IMR-90 (cell line): ENCODE measurements around the gene TWIST2. TPM values are rescaled to one million over a fixed set of nuclear protein-coding genes. Genes with fewer than 3 reads are reported as not detected.

Source experiments
- ATAC-seq: fragments of 200-7000 bp; cut with Tn5 transposase; 2 replicates; pipeline ENCODE4 v1.9.1; 2020; ENCODE audit warnings: low read depth, mild to moderate bottlenecking, moderate library complexity
- BruUV-seq: library from RNA; stranded (reverse); fragments of 400-500 nt; replicated peaks from 2 replicates; lab custom pipeline; 2021; lab: Mats Ljungman, UMichigan
- CTCF ChIA-PET: fragments of 300-600 bp; formaldehyde crosslinking; extraction: SDS; loops from one replicate; lab custom pipeline; 2021; ENCODE audit warnings: antibody characterized with exemption; lab: Yijun Ruan, JAX
- POLR2A ChIA-PET: fragments of 300-600 bp; sonication (Branson Sonifier 250); formaldehyde crosslinking; loops from one replicate; lab custom pipeline; 2022; ENCODE audit warnings: antibody characterized with exemption; ENCODE audit not compliant: unreplicated experiment; lab: Charles Lee
- DNase-seq: peaks from one replicate; pipeline ENCODE4 v3.0.0; 2013
- H2AFZ ChIP-seq: replicated peaks from 2 replicates; pipeline ENCODE3; 2013; ENCODE audit warnings: low read length, mild to moderate bottlenecking; ENCODE audit not compliant: poor library complexity
- H2AK5ac ChIP-seq: 2 replicates; pipeline ENCODE4 v1.6.1; 2013; ENCODE audit warnings: low read depth, low read length, inconsistent platforms
- H2AK9ac ChIP-seq: replicated peaks from 2 replicates; pipeline ENCODE3; 2013; ENCODE audit warnings: mild to moderate bottlenecking, low read depth, low read length, moderate library complexity; ENCODE audit not compliant: poor library complexity
- H2BK120ac ChIP-seq: 2 replicates; pipeline ENCODE4 v1.6.1; 2013; ENCODE audit warnings: low read depth, low read length, inconsistent platforms
- H2BK15ac ChIP-seq: 3 replicates; pipeline ENCODE4 v1.6.1; 2013; ENCODE audit warnings: low read depth, low read length, inconsistent platforms
- H2BK20ac ChIP-seq: 2 replicates; pipeline ENCODE4 v1.6.1; 2013; ENCODE audit warnings: low read depth, mild to moderate bottlenecking, inconsistent platforms, low read length, moderate library complexity
- H2BK5ac ChIP-seq: 2 replicates; pipeline ENCODE4 v1.6.1; 2013; ENCODE audit warnings: mild to moderate bottlenecking, low read depth, low read length, inconsistent platforms; ENCODE audit not compliant: poor library complexity, severe bottlenecking
- H3K14ac ChIP-seq: replicated peaks from 2 replicates; pipeline ENCODE4 v1.6.1; 2013; ENCODE audit warnings: low read depth, low read length, inconsistent platforms
- H3K18ac ChIP-seq: 2 replicates; pipeline ENCODE4 v1.6.1; 2013; ENCODE audit warnings: low read depth, low read length, control low read depth
- H3K23ac ChIP-seq: 2 replicates; pipeline ENCODE4 v1.6.1; 2013; ENCODE audit warnings: low read depth, low read length, inconsistent platforms
- H3K27ac ChIP-seq: 2 replicates; pipeline ENCODE4 v1.5.1; 2013; ENCODE audit warnings: mild to moderate bottlenecking, control low read depth, low read length; ENCODE audit not compliant: insufficient read depth
- H3K27me3 ChIP-seq: 2 replicates; pipeline ENCODE4 v1.6.1; 2013; ENCODE audit warnings: low read length; ENCODE audit not compliant: control insufficient read depth, insufficient read depth
- H3K36me3 ChIP-seq: 2 replicates; pipeline ENCODE4 v1.6.1; 2013; ENCODE audit warnings: low read length, mixed read lengths; ENCODE audit not compliant: control insufficient read depth, insufficient read depth
- H3K4ac ChIP-seq: 2 replicates; pipeline ENCODE4 v1.6.1; 2013; ENCODE audit warnings: low read depth, low read length, inconsistent platforms
- H3K4me1 ChIP-seq: 2 replicates; pipeline ENCODE4 v1.6.1; 2013; ENCODE audit warnings: low read length, mixed read lengths; ENCODE audit not compliant: control insufficient read depth, insufficient read depth
- H3K4me2 ChIP-seq: 2 replicates; pipeline ENCODE4 v1.6.1; 2013; ENCODE audit warnings: low read depth, mild to moderate bottlenecking, control low read depth, low read length, moderate library complexity
- H3K4me3 ChIP-seq: 2 replicates; pipeline ENCODE4 v1.5.1; 2013; ENCODE audit warnings: low read depth, mild to moderate bottlenecking, control low read depth, low read length, moderate library complexity; ENCODE audit not compliant: insufficient read depth
- H3K56ac ChIP-seq: 2 replicates; pipeline ENCODE4 v1.6.1; 2013; ENCODE audit warnings: low read length, inconsistent platforms; ENCODE audit not compliant: insufficient read depth; ENCODE audit errors: extremely low read depth
- H3K79me1 ChIP-seq, 2 experiments: 2 replicates each; pipeline ENCODE4 v1.6.1; 2013; ENCODE audit warnings: low read length in 2 of 2, inconsistent platforms in 1 of 2, low read depth in 1 of 2
- H3K9ac ChIP-seq: 2 replicates; pipeline ENCODE4 v1.6.1; 2013; ENCODE audit warnings: low read depth, low read length, control low read depth
- H3K9me1 ChIP-seq: 2 replicates; pipeline ENCODE4 v1.6.1; 2013; ENCODE audit warnings: low read length, inconsistent platforms; ENCODE audit not compliant: insufficient read depth
- H3K9me3 ChIP-seq: 2 replicates; pipeline ENCODE4 v1.6.1; 2013; ENCODE audit warnings: low read length; ENCODE audit not compliant: control insufficient read depth, insufficient read depth
- H4K20me1 ChIP-seq: 2 replicates; pipeline ENCODE4 v1.6.1; 2013; ENCODE audit warnings: low read length, inconsistent platforms; ENCODE audit not compliant: insufficient read depth
- H4K5ac ChIP-seq: 2 replicates; pipeline ENCODE4 v1.6.1; 2013; ENCODE audit warnings: mild to moderate bottlenecking, low read depth, low read length, control low read depth
- H4K8ac ChIP-seq, 2 experiments: 2 replicates each; pipeline ENCODE4 v1.6.1; 2013; ENCODE audit warnings: low read depth in 2 of 2, low read length in 2 of 2, control low read depth in 1 of 2, inconsistent platforms in 1 of 2
- H4K91ac ChIP-seq: 2 replicates; pipeline ENCODE4 v1.6.1; 2013; ENCODE audit warnings: low read depth, low read length, inconsistent platforms; ENCODE audit not compliant: insufficient read depth
- BHLHE40 ChIP-seq: fragments of 150-350 bp; IDR thresholded peaks from 2 replicates; pipeline ENCODE4 v1.6.1; 2016; ENCODE audit warnings: mild to moderate bottlenecking, low read depth, low read length
- CEBPB ChIP-seq: IDR thresholded peaks from 2 replicates; pipeline ENCODE4 v1.6.1; 2012; ENCODE audit warnings: low read depth, low read length, improper control_type of control experiment
- CHD1 ChIP-seq: IDR thresholded peaks from 2 replicates; pipeline ENCODE4 v1.6.1; 2012; ENCODE audit warnings: low read depth, low read length, improper control_type of control experiment
- ELK1 ChIP-seq: fragments of 150-350 bp; IDR thresholded peaks from 2 replicates; pipeline ENCODE4 v1.6.1; 2016; ENCODE audit warnings: low read depth, mild to moderate bottlenecking, low read length, moderate library complexity, borderline replicate concordance
- FOS ChIP-seq: fragments of 150-350 bp; IDR thresholded peaks from 2 replicates; pipeline ENCODE4 v1.6.1; 2016; ENCODE audit warnings: low read depth, low read length
- MAFK ChIP-seq: IDR thresholded peaks from 2 replicates; pipeline ENCODE4 v1.6.1; 2012; ENCODE audit warnings: low read depth, low read length, improper control_type of control experiment
- MAZ ChIP-seq: IDR thresholded peaks from 2 replicates; pipeline ENCODE4 v1.6.1; 2012; ENCODE audit warnings: low read depth, mild to moderate bottlenecking, low read length, improper control_type of control experiment, moderate library complexity, borderline replicate concordance
- MXI1 ChIP-seq: IDR thresholded peaks from 2 replicates; pipeline ENCODE4 v1.6.1; 2012; ENCODE audit warnings: low read depth, mild to moderate bottlenecking, low read length, moderate library complexity, borderline replicate concordance
- NFE2L2 ChIP-seq: fragments of 150-350 bp; IDR thresholded peaks from 2 replicates; pipeline ENCODE4 v1.6.1; 2016; ENCODE audit warnings: low read depth, mild to moderate bottlenecking, low read length
- POLR2A ChIP-seq: IDR thresholded peaks from 2 replicates; pipeline ENCODE4 v1.6.1; 2012; ENCODE audit warnings: mild to moderate bottlenecking, low read depth, low read length
- RAD21 ChIP-seq: IDR thresholded peaks from 2 replicates; pipeline ENCODE4 v1.6.1; 2012; ENCODE audit warnings: low read length, improper control_type of control experiment
- RCOR1 ChIP-seq: IDR thresholded peaks from 2 replicates; pipeline ENCODE4 v1.6.1; 2012; ENCODE audit warnings: mild to moderate bottlenecking, low read length, improper control_type of control experiment; ENCODE audit not compliant: insufficient replicate concordance
- RFX5 ChIP-seq: IDR thresholded peaks from 2 replicates; pipeline ENCODE4 v1.8.0; 2012; ENCODE audit warnings: low read depth, mild to moderate bottlenecking, low read length, moderate library complexity
- SMC3 ChIP-seq: fragments of 150-350 bp; IDR thresholded peaks from 2 replicates; pipeline ENCODE4 v1.6.1; 2016; ENCODE audit warnings: low read depth, mild to moderate bottlenecking, antibody characterized with exemption, low read length, moderate library complexity
- USF2 ChIP-seq: fragments of 150-350 bp; IDR thresholded peaks from 2 replicates; pipeline ENCODE4 v1.6.1; 2017; ENCODE audit warnings: mild to moderate bottlenecking, antibody characterized with exemption, low read length, low read depth
- WGBS, 2 experiments: methylation state at CpG; one replicate each; pipeline versions ENCODE4 v1.1.5 to v1.1.7; 2013; ENCODE audit warnings: missing lambda C conversion rate in 2 of 2; ENCODE audit not compliant: insufficient read length in 1 of 2; ENCODE audit errors: extremely low coverage in 2 of 2; 5-methylcytosine and 5-hydroxymethylcytosine counted together
- dilution Hi-C: fragments of 300-500 bp; cut with HindIII; formaldehyde crosslinking; loops from one replicate; pipeline ENCODE4 v1.14.3; 2018; ENCODE audit warnings: low sequenced_read_pairs; ENCODE audit not compliant: unreplicated experiment
- in situ Hi-C: fragments of 300-500 bp; cut with MboI; formaldehyde crosslinking; loops from 3 replicates; pipeline ENCODE4 v1.14.3; 2019; ENCODE audit warnings: low sequenced_read_pairs, inconsistent platforms, mixed read lengths
- intact Hi-C: fragments of 100-400 bp; cut with micrococcal nuclease; formaldehyde crosslinking; loops from 2 replicates; pipeline ENCODE4 v1.10.0; 2022
- polyA plus RNA-seq, 3 experiments: library from polyadenylated mRNA; depleted of rRNA; stranded (reverse); fragments of >200 nt; gene quantifications; 2 replicates each; pipeline ENCODE4 v1.2.3, GENCODE V29; 2012; ENCODE audit warnings: low replicate concordance in 1 of 3
- total RNA-seq: library from RNA; depleted of rRNA; stranded (reverse); fragments of >200 nt; gene quantifications from 2 replicates; pipeline ENCODE4 v1.2.3, GENCODE V29; 2012
- TF ChIP-seq, protein P1 (sequence below): conservative IDR thresholded peaks from 2 replicates; pipeline ENCODE4 v1.5.1; 2012; ENCODE audit warnings: mild to moderate bottlenecking, low read depth, low read length, improper control_type of control experiment

The TWIST2 gene
- total and polyA plus RNA-seq, 2 of the 4 experiments (the other 2 are of a cell fraction) = 9.3 to 33.6 TPM

DNA sequence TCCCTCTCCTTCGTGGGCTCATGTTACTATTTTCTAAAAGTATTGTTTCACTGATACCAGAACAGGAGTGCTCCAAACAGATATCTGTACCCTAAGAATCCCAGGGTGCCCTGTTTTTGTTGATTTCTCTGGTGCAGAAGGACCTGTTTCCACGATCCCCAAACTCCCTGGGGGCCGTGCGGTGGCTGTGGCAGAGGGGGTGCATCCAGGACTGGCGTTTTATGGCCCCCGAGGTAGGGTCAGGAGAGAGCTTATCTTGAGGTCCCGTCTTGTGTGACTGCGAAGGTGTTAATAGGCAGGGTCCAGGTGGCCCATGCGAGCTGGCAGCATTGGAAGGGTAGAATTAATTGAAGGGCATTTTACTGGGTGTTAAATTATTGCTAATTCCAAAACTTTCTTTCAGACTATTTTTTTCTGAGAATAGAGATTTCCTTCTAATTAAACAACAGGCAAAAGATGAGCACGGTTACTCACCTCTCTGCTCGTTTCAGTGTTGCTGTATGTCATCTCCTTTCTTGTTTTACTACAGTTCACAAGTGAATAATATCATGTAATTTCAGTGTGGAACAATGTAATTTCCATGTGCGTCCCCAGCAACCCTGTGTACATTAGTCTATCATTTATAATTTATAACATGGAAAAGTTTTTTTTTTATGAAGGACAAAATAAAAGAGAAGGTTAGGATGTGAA, 8.2 kb downstream of the TWIST2 start:
- H3K9me3 ChIP-seq = no peaks in the 10 kb centered on the region
- no peak overlapping the region for H2BK5ac ChIP-seq
- no peak overlapping the region for H2AK5ac ChIP-seq
- H4K20me1 ChIP-seq = peaks cover 8% of the 10 kb centered on the region
- no peak overlapping the region for H4K91ac ChIP-seq
- peaks cover 20% of the 10 kb centered on the region for H3K36me3 ChIP-seq
- intact Hi-C loops = no loop called here
- no peak overlapping the region for H3K56ac ChIP-seq
- no peaks in the 10 kb centered on the region for H3K27me3 ChIP-seq
- POLR2A ChIA-PET = no interaction called here
- no peak overlapping the region for H2BK15ac ChIP-seq
- H2AFZ ChIP-seq = no peak overlapping the region
- peaks cover 12% of the 10 kb centered on the region; the same call in 1 of the 2 replicates for H3K9me1 ChIP-seq
- no peak overlapping the region for H4K8ac ChIP-seq
- no peak overlapping the region for H3K23ac ChIP-seq
- no peak overlapping the region for H4K5ac ChIP-seq
- no peak for DNase-seq
- H3K9ac ChIP-seq = no peak overlapping the region
- no peak for ATAC-seq
- H3K4ac ChIP-seq = no peak overlapping the region
- H3K14ac ChIP-seq = no peak overlapping the region
- H2BK120ac ChIP-seq = no peak overlapping the region
- H3K18ac ChIP-seq = no peak overlapping the region
- H3K4me2 ChIP-seq = no peak overlapping the region
- in situ Hi-C loops = no loop called here
- CTCF ChIA-PET = no interaction called here
- H3K79me1 ChIP-seq = peaks cover 43 to 85% of the 10 kb centered on the region in 2 experiments
- BruUV-seq = no TSS peak
- WGBS, 2 experiments = no CpG with 5 or more reads among the region's 12 CpGs
- H3K4me3 ChIP-seq = no peak overlapping the region
- no peak overlapping the region for H3K27ac ChIP-seq
- H2AK9ac ChIP-seq = no peak overlapping the region
- dilution Hi-C loops = no loop called here
- no peak for TF ChIP-seq RCOR1
- TF ChIP-seq POLR2A = no peak
- TF ChIP-seq MAFK = no peak
- no peak for TF ChIP-seq FOS
- no peak for TF ChIP-seq RFX5
- no peak for TF ChIP-seq NFE2L2
- no peak for TF ChIP-seq MXI1
- no peak for TF ChIP-seq ELK1
- TF ChIP-seq CEBPB = no peak
- no peak for TF ChIP-seq SMC3
- TF ChIP-seq, protein P1, sequence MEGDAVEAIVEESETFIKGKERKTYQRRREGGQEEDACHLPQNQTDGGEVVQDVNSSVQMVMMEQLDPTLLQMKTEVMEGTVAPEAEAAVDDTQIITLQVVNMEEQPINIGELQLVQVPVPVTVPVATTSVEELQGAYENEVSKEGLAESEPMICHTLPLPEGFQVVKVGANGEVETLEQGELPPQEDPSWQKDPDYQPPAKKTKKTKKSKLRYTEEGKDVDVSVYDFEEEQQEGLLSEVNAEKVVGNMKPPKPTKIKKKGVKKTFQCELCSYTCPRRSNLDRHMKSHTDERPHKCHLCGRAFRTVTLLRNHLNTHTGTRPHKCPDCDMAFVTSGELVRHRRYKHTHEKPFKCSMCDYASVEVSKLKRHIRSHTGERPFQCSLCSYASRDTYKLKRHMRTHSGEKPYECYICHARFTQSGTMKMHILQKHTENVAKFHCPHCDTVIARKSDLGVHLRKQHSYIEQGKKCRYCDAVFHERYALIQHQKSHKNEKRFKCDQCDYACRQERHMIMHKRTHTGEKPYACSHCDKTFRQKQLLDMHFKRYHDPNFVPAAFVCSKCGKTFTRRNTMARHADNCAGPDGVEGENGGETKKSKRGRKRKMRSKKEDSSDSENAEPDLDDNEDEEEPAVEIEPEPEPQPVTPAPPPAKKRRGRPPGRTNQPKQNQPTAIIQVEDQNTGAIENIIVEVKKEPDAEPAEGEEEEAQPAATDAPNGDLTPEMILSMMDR = no peak
- TF ChIP-seq USF2 = no peak
- TF ChIP-seq CHD1 = no peak
- no peak for TF ChIP-seq MAZ
- no peak for TF ChIP-seq BHLHE40
- no peak for TF ChIP-seq RAD21
- H2BK20ac ChIP-seq = no peak overlapping the region
- H3K4me1 ChIP-seq = peaks cover 14% of the 10 kb centered on the region
